ENCODE data around the gene TIMM22. TPM values are rescaled to one million over a fixed set of nuclear protein-coding genes. Genes with fewer than 3 reads are reported as not detected.

TIMM22 gene
- total RNA-seq, 5 donors from 2014 or later (not counting 1 experiment from before 2014, with no cell fraction given) = 8.9 to 13.2 (median 11.4) TPM

DNA sequence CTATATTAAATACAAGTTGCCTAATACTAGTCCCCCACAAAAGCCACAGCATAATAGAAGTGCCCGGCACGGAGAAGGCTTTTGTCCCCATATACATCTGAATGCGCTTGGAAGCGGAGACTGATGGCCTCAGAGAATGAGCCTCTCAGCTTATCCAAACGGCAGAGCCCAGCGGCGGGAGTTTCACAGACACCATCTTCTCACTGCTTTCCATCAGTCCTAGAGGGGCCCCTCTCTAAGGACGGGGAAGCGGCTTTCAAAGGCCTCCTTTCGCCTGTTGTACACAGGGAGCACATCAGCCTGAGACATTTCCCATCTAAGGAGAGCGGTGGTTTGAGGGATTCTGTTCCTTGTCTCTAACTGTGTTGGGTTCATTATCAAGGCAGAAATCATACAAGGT is 34.3 kb upstream of the TIMM22 start:
- Histone ChIP-seq H3K36me3 (ENCODE audit: control insufficient read depth in 2 of 2, extremely low read depth in 1 of 2, insufficient read depth in 1 of 2, low read length in 1 of 2) (no peaks in the 10 kb centered on the region), H3K4me1 (ENCODE audit: control insufficient read depth in 1 of 2, extremely low read depth in 1 of 2, insufficient read depth in 2 of 2, low read length in 2 of 2) (no peaks in the 10 kb centered on the region), H3K9me3 (no peaks in the 10 kb centered on the region), H3K27ac (ENCODE audit: low read length) (no peak overlapping the region), H3K4me3 (ENCODE audit: control insufficient read depth in 1 of 2, extremely low read depth in 1 of 2, low read length in 1 of 2) (no peak overlapping the region), H3K27me3 (replicated peaks in 1 of 2; ENCODE audit: control insufficient read depth in 2 of 2, extremely low read depth in 1 of 2, insufficient read depth in 2 of 2, low read length in 1 of 2) (peaks cover 0 to 39% of the 10 kb centered on the region in 2 experiments)
- H3K4me3 Mint-ChIP-seq = no peak overlapping the region
- ChIA-PET POLR2A (no interaction called here), CTCF (no interaction called here)
- H3K27me3 Mint-ChIP-seq = peaks cover 20 to 29% of the 10 kb centered on the region in 2 donors
- no peaks in the 10 kb centered on the region for H3K9me3 Mint-ChIP-seq
- ATAC-seq (replicated peaks in 1 of 4) (no peak), DNase-seq (no peak)
- no peak overlapping the region for H3K27ac Mint-ChIP-seq
- H3K4me1 Mint-ChIP-seq = no peaks in the 10 kb centered on the region
- H3K36me3 Mint-ChIP-seq = no peaks in the 10 kb centered on the region
- WGBS (ENCODE audit: insufficient coverage) = 83% methylated on average over 5 of the region's 11 CpGs

DNA sequence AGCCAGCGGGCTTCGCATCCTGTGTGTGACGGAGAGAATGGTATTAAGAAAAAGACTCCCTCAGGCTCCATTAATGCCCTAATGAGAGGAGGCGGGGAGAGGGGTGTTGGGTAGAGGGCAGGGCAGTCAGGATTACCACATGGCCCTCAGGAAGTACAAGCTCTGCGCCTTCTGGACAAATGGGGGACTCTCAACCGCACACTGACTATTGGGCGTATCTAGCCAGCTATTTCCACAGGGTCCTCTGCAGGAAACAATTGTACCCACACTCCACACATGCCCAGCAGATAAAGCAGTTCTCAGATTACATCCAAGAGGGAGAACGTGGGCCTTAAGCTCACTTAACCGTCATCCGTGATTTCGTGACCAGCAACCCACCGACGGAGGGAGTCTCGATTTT is 32.1 kb upstream of the TIMM22 start:
- Mint-ChIP-seq H3K36me3 (no peaks in the 10 kb centered on the region), H3K9me3 (no peaks in the 10 kb centered on the region), H3K4me1 (peaks cover under 1 to 3% (median 3%) of the 10 kb centered on the region in 3 donors), H3K27ac (no peak overlapping the region), H3K27me3 (peaks cover 42 to 48% of the 10 kb centered on the region in 2 donors), H3K4me3 (no peak overlapping the region)
- ChIA-PET POLR2A (no interaction called here), CTCF (no interaction called here)
- Histone ChIP-seq H3K36me3 (ENCODE audit: control insufficient read depth in 2 of 2, extremely low read depth in 1 of 2, insufficient read depth in 1 of 2, low read length in 1 of 2) (no peaks in the 10 kb centered on the region), H3K4me1 (ENCODE audit: control insufficient read depth in 1 of 2, extremely low read depth in 1 of 2, insufficient read depth in 2 of 2, low read length in 2 of 2) (no peaks in the 10 kb centered on the region), H3K9me3 (no peaks in the 10 kb centered on the region), H3K4me3 (ENCODE audit: control insufficient read depth in 1 of 2, extremely low read depth in 1 of 2, low read length in 1 of 2) (no peak overlapping the region), H3K27ac (ENCODE audit: low read length) (no peak overlapping the region), H3K27me3 (replicated peaks in 1 of 2; ENCODE audit: control insufficient read depth in 2 of 2, extremely low read depth in 1 of 2, insufficient read depth in 2 of 2, low read length in 1 of 2) (peaks cover 0 to 43% of the 10 kb centered on the region in 2 experiments)
- ATAC-seq (replicated peaks in 1 of 4) (no peak), DNase-seq (no peak)
- WGBS (ENCODE audit: insufficient coverage) = 66% methylated on average over 6 of the region's 14 CpGs

DNA sequence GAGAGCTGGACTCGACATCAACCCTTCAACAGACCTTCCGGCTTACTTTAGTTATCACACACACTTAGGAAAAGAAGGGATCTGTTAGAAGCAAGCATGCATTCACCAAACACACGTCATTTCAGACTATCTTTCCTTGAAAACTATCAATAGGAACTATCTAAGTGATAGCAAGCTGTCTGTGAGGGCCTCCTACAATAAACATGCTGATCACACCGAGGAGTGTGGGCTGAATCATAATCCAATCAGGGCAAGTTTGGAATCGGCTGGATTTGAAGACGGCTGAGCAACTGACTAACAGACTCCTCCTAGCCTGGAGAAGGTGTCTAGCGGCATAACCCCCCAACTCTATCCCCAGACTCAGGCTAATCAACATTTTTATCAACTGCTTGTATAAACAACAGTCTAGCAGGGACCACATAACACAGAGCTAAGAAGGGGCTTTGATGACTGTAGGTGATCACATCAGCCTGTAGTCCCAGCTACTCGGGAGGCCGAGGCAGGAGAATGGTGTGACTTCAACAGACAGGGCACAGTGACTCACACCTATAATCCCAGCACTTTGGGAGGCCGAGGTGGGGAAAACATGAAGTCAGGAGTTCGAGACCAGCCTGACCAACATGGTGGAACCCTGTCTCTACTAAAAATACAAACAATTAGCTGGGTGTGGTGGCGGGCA is 31.5 kb upstream of the TIMM22 start:
- 66% methylated on average over 3 of the region's 12 CpGs for WGBS (ENCODE audit: insufficient coverage)
- no peak for ATAC-seq (replicated peaks in 1 of 4)
- Mint-ChIP-seq H3K4me3 (no peak overlapping the region), H3K4me1 (peaks cover 3 to 5% (median 5%) of the 10 kb centered on the region in 3 donors), H3K9me3 (no peaks in the 10 kb centered on the region), H3K36me3 (no peaks in the 10 kb centered on the region), H3K27me3 (peaks cover 44 to 51% of the 10 kb centered on the region in 2 donors), H3K27ac (no peak overlapping the region)
- ChIA-PET CTCF (no interaction called here), POLR2A (no interaction called here)
- Histone ChIP-seq H3K4me3 (ENCODE audit: control insufficient read depth in 1 of 2, extremely low read depth in 1 of 2, low read length in 1 of 2) (no peak overlapping the region), H3K27ac (ENCODE audit: low read length) (no peak overlapping the region), H3K4me1 (ENCODE audit: control insufficient read depth in 1 of 2, extremely low read depth in 1 of 2, insufficient read depth in 2 of 2, low read length in 2 of 2) (no peaks in the 10 kb centered on the region), H3K27me3 (replicated peaks in 1 of 2; ENCODE audit: control insufficient read depth in 2 of 2, extremely low read depth in 1 of 2, insufficient read depth in 2 of 2, low read length in 1 of 2) (peaks cover 0 to 49% of the 10 kb centered on the region in 2 experiments), H3K36me3 (ENCODE audit: control insufficient read depth in 2 of 2, extremely low read depth in 1 of 2, insufficient read depth in 1 of 2, low read length in 1 of 2) (no peaks in the 10 kb centered on the region), H3K9me3 (no peaks in the 10 kb centered on the region)
- no peak for DNase-seq

DNA sequence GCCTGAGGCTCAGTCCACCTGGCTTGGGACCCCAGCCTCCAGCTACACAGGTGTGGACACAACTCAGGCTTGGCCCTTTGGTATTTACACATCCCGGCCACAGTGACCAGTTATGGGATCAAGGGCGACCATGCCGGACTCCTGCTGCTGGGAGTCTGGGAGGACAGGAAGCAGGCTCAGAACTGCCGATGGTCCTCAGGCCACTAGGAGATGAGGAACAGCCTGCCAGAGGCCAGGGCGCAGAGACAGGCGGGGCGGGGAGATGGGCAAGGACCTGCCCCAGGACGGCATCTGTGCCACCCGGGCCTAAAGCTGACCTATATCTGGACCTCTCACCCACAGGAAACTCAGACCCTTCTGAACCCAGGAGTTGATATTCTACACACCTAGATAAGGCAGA is 29.8 kb upstream of the TIMM22 start:
- no peak overlapping the region for H3K27ac Mint-ChIP-seq

DNA sequence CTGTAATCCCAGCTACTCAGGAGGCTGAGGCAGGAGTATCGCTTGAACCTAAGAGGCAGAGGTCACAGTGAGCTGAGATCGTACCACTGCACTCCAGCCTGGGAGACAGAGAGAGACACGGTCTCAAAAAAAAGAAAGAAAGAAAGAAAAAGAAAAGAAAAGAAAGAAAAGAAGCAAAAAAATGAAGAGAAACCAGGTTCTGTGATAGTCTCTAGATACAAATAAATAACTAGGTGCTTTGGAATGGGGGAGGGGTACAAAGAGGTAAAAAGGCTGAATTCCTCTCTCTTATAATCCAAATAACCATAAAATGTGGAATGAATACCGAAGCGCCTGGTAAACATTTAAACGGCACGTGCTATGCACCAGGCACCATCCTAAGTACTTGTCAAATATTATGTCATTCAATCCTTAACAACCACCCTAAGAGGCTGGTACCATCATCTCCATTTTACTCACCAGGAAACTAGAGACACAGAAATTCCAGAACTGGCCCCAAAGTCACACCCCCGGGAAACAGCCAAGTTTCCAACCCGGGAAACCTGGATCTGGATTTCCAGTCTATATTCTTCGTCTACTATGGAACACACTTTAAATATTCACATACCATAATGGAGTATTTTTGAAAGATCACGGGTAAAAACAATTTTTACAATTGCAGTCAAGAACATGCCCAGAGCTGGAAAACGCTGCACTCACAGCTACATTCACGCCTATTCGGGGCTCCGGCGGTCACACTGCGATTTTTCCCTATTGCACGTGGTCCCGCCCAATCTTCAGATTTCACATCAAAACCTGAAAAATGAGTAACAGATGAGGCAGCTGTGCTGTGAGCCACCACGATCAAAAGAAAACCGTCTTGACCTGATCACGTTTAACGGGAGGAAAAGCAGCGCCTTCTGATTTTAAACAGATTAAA is 27.9 kb upstream of the TIMM22 start:
- Histone ChIP-seq H3K4me1 (ENCODE audit: control insufficient read depth in 1 of 2, extremely low read depth in 1 of 2, insufficient read depth in 2 of 2, low read length in 2 of 2) (no peaks in the 10 kb centered on the region), H3K9me3 (no peaks in the 10 kb centered on the region), H3K4me3 (ENCODE audit: control insufficient read depth in 1 of 2, extremely low read depth in 1 of 2, low read length in 1 of 2) (no peak overlapping the region), H3K27me3 (replicated peaks in 1 of 2; ENCODE audit: control insufficient read depth in 2 of 2, extremely low read depth in 1 of 2, insufficient read depth in 2 of 2, low read length in 1 of 2) (peaks cover 2 to 61% of the 10 kb centered on the region in 2 experiments), H3K36me3 (ENCODE audit: control insufficient read depth in 2 of 2, extremely low read depth in 1 of 2, insufficient read depth in 1 of 2, low read length in 1 of 2) (no peaks in the 10 kb centered on the region), H3K27ac (ENCODE audit: low read length) (no peak overlapping the region)
- ATAC-seq (replicated peaks in 1 of 4) (no peak), DNase-seq (no peak)
- ChIA-PET CTCF (no interaction called here), POLR2A (no interaction called here)
- 83% methylated on average over 18 of the region's 24 CpGs for WGBS (ENCODE audit: insufficient coverage)
- H3K4me1 Mint-ChIP-seq = peaks cover 3 to 5% (median 5%) of the 10 kb centered on the region in 3 donors
- H3K9me3 Mint-ChIP-seq = no peaks in the 10 kb centered on the region
- no peak overlapping the region for H3K4me3 Mint-ChIP-seq
- peaks cover 44 to 59% of the 10 kb centered on the region in 2 donors for H3K27me3 Mint-ChIP-seq
- no peak overlapping the region for H3K27ac Mint-ChIP-seq
- no peaks in the 10 kb centered on the region for H3K36me3 Mint-ChIP-seq

More for the DNA sequence above, 29.8 kb upstream of the TIMM22 start:
- POLR2A ChIA-PET = no interaction called here
- ATAC-seq (replicated peaks in 1 of 4) (no peak), DNase-seq (no peak)
- no peak overlapping the region for H3K4me3 Mint-ChIP-seq
- CTCF ChIA-PET = interaction anchor here in 1 of 2 donors (0.5 kb wide), 1 partner anchor 251 kb away, joined by 6 read pairs; no protein-coding TSS in a partner anchor
- H3K36me3 Mint-ChIP-seq = no peaks in the 10 kb centered on the region
- H3K9me3 Mint-ChIP-seq = no peaks in the 10 kb centered on the region
- 90% methylated on average over 9 of the region's 9 CpGs for WGBS (ENCODE audit: insufficient coverage)
- no peak overlapping the region for H3K4me3 ChIP-seq (ENCODE audit: control insufficient read depth in 1 of 2, extremely low read depth in 1 of 2, low read length in 1 of 2)
- H3K27me3 Mint-ChIP-seq = peaks cover 39 to 63% of the 10 kb centered on the region in 2 donors
- H3K27me3 ChIP-seq (replicated peaks in 1 of 2; ENCODE audit: control insufficient read depth in 2 of 2, extremely low read depth in 1 of 2, insufficient read depth in 2 of 2, low read length in 1 of 2) = peaks cover 0 to 57% of the 10 kb centered on the region in 2 experiments
- no peaks in the 10 kb centered on the region for H3K9me3 ChIP-seq
- H3K27ac ChIP-seq (ENCODE audit: low read length) = no peak overlapping the region
- H3K4me1 ChIP-seq (ENCODE audit: control insufficient read depth in 1 of 2, extremely low read depth in 1 of 2, insufficient read depth in 2 of 2, low read length in 2 of 2) = no peaks in the 10 kb centered on the region
- H3K36me3 ChIP-seq (ENCODE audit: control insufficient read depth in 2 of 2, extremely low read depth in 1 of 2, insufficient read depth in 1 of 2, low read length in 1 of 2) = no peaks in the 10 kb centered on the region
- H3K4me1 Mint-ChIP-seq = peaks cover 3 to 5% (median 5%) of the 10 kb centered on the region in 3 donors

DNA sequence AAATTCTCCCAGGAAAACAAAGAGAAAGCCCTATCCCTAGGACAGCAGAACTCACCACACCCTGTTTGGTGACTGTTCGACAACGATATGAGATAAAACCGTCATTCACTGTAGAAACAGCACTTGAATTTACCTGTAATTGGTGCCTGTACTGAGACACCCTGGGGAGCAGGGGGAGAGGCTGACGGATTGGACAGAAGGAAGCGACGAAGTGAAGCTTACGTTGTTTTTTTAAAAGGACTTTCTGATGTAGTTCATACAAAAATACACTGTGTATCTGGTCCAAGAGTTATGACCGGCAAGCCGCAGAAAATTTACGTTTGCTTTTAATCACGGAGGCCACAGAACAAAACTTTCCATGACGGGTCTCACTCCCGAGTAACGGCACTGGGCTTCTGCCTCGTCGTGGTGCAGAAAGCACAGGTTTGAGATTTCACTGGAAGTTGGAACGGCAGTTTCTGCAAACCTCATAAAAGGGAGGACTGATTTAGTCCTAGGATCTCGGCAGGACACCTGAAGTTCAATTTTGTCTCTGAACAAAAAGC is 27.0 kb upstream of the TIMM22 start:
- Histone ChIP-seq H3K9me3 (no peaks in the 10 kb centered on the region), H3K4me3 (ENCODE audit: control insufficient read depth in 1 of 2, extremely low read depth in 1 of 2, low read length in 1 of 2) (no peak overlapping the region), H3K4me1 (ENCODE audit: control insufficient read depth in 1 of 2, extremely low read depth in 1 of 2, insufficient read depth in 2 of 2, low read length in 2 of 2) (no peaks in the 10 kb centered on the region), H3K27me3 (replicated peaks in 1 of 2; ENCODE audit: control insufficient read depth in 2 of 2, extremely low read depth in 1 of 2, insufficient read depth in 2 of 2, low read length in 1 of 2) (peaks cover 2 to 61% of the 10 kb centered on the region in 2 experiments), H3K36me3 (ENCODE audit: control insufficient read depth in 2 of 2, extremely low read depth in 1 of 2, insufficient read depth in 1 of 2, low read length in 1 of 2) (no peaks in the 10 kb centered on the region), H3K27ac (ENCODE audit: low read length) (no peak overlapping the region)
- 65% methylated on average over 13 of the region's 18 CpGs for WGBS (ENCODE audit: insufficient coverage)
- Mint-ChIP-seq H3K9me3 (no peaks in the 10 kb centered on the region), H3K4me1 (peaks cover 3 to 5% (median 5%) of the 10 kb centered on the region in 3 donors), H3K27me3 (peaks cover 39 to 60% of the 10 kb centered on the region in 2 donors), H3K27ac (no peak overlapping the region), H3K4me3 (no peak overlapping the region), H3K36me3 (no peaks in the 10 kb centered on the region)
- no peak for DNase-seq
- no peak for ATAC-seq (replicated peaks in 1 of 4)
- POLR2A ChIA-PET = interaction anchor here in 1 of 2 donors (0.7 kb wide), 1 partner anchor 52 kb away, joined by 7 read pairs; no protein-coding TSS in a partner anchor
- CTCF ChIA-PET = interaction anchor here in 1 of 2 donors (0.6 kb wide), 1 partner anchor 19 kb away, joined by 4 read pairs; no protein-coding TSS in a partner anchor

Data from T-cell (primary cell).